WTC11 (cell line): ENCODE results near the gene FHAD1.

Experiments
- CTCF ChIP-seq: fragments of 200-600 bp; IDR thresholded peaks from 2 replicates; pipeline ENCODE4 v1.8.0; 2022; ENCODE audit warnings: antibody characterized with exemption
- E2F1 ChIP-seq: sonication (generic); formaldehyde crosslinking; IDR thresholded peaks from 2 replicates; pipeline ENCODE4 v1.8.0; 2022; ENCODE audit warnings: mild to moderate bottlenecking, missing genetic modification reagents
- FOXK1 ChIP-seq: sonication (generic); formaldehyde crosslinking; IDR thresholded peaks from 2 replicates; pipeline ENCODE4 v1.8.0; 2022; ENCODE audit warnings: mild to moderate bottlenecking, moderate library complexity, missing genetic modification reagents
- GABPB1 ChIP-seq: sonication (generic); formaldehyde crosslinking; IDR thresholded peaks from 2 replicates; pipeline ENCODE4 v1.8.1; 2023; ENCODE audit warnings: mild to moderate bottlenecking, missing genetic modification reagents
- GTF2I ChIP-seq: fragments of 250-450 bp; sonication (Bioruptor Pico); conservative IDR thresholded peaks from 2 replicates; pipeline ENCODE4 v1.4.0; 2021; ENCODE audit warnings: mild to moderate bottlenecking
- IRF1 ChIP-seq: sonication (generic); formaldehyde crosslinking; IDR thresholded peaks from 2 replicates; pipeline ENCODE4 v1.8.0; 2023; ENCODE audit warnings: missing genetic modification reagents
- NR1H2 ChIP-seq: sonication (generic); formaldehyde crosslinking; IDR thresholded peaks from 2 replicates; pipeline ENCODE4 v1.9.0; 2021; ENCODE audit warnings: mild to moderate bottlenecking, moderate library complexity, missing genetic modification reagents
- STAT6 ChIP-seq: sonication (generic); formaldehyde crosslinking; conservative IDR thresholded peaks from 2 replicates; pipeline ENCODE4 v1.8.1; 2023; ENCODE audit warnings: mild to moderate bottlenecking, low read depth, missing genetic modification reagents, moderate library complexity
- USF1 ChIP-seq: sonication (generic); formaldehyde crosslinking; IDR thresholded peaks from 2 replicates; pipeline ENCODE4 v1.8.0; 2022; ENCODE audit warnings: mild to moderate bottlenecking, missing genetic modification reagents

GRCh38 chr1:15224974-15225373 is 22.0 kb upstream of the FHAD1 start:
- TF ChIP-seq USF1 (CRISPR knock-in tag) (no peak), CTCF (no peak), STAT6 (no peak), FOXK1 (CRISPR knock-in tag) (no peak), NR1H2 (CRISPR knock-in tag) (no peak), GABPB1 (no peak), IRF1 (CRISPR knock-in tag) (no peak), E2F1 (CRISPR knock-in tag) (no peak), GTF2I (CRISPR knock-in tag) (no peak)
